MM.1S (cell line): Measurements from ENCODE around the gene TPBGL.

Source experiments
- DNase-seq: peaks from one replicate; pipeline ENCODE4 v3.0.0-alpha.2; 2015
- H2AFZ ChIP-seq: fragments of 300-600 bp; sonication (generic); 2 replicates; pipeline ENCODE4 v1.6.0; 2016; ENCODE audit warnings: antibody characterized with exemption, low read length
- H3F3A ChIP-seq: fragments of 300-600 bp; sonication (generic); 2 replicates; pipeline ENCODE4 v1.6.1; 2016; ENCODE audit warnings: mild to moderate bottlenecking, antibody characterized with exemption, low read length, moderate library complexity, mixed read lengths; ENCODE audit not compliant: insufficient read depth
- H3K27ac ChIP-seq: fragments of 300-600 bp; sonication (generic); 2 replicates; pipeline ENCODE4 v1.5.1; 2016; ENCODE audit warnings: mild to moderate bottlenecking, low read length
- H3K27me3 ChIP-seq: fragments of 300-600 bp; sonication (generic); replicated peaks from 2 replicates; pipeline ENCODE4 v1.6.0; 2016; ENCODE audit warnings: low read length; ENCODE audit not compliant: insufficient read depth
- H3K36me3 ChIP-seq: fragments of 300-600 bp; sonication (generic); replicated peaks from 2 replicates; pipeline ENCODE4 v1.6.1; 2016; ENCODE audit warnings: mild to moderate bottlenecking, low read length, mixed read lengths; ENCODE audit not compliant: insufficient read depth
- H3K4me1 ChIP-seq: fragments of 300-600 bp; sonication (generic); 2 replicates; pipeline ENCODE4 v1.6.1; 2016; ENCODE audit warnings: low read length, mixed read lengths
- H3K4me2 ChIP-seq: fragments of 300-600 bp; sonication (generic); 2 replicates; pipeline ENCODE4 v1.6.0; 2016; ENCODE audit warnings: low read depth, low read length
- H3K4me3 ChIP-seq: fragments of 300-600 bp; sonication (generic); 2 replicates; pipeline ENCODE4 v1.5.1; 2016; ENCODE audit warnings: low read length, mixed read lengths
- H3K79me2 ChIP-seq: fragments of 300-600 bp; sonication (generic); 2 replicates; pipeline ENCODE4 v1.6.1; 2016; ENCODE audit warnings: mixed run types, low read length, mixed read lengths
- H3K9ac ChIP-seq: fragments of 300-600 bp; sonication (generic); 2 replicates; pipeline ENCODE4 v1.6.1; 2016; ENCODE audit warnings: low read length, mixed read lengths
- H3K9me2 ChIP-seq: fragments of 300-600 bp; sonication (generic); replicated peaks from 2 replicates; pipeline ENCODE4 v1.6.1; 2016; ENCODE audit warnings: mild to moderate bottlenecking, low read length, mixed read lengths; ENCODE audit not compliant: insufficient read depth
- H3K9me3 ChIP-seq: fragments of 300-600 bp; sonication (generic); replicated peaks from 2 replicates; pipeline ENCODE4 v1.6.1; 2016; ENCODE audit warnings: mild to moderate bottlenecking, low read length, mixed read lengths; ENCODE audit not compliant: insufficient read depth
- H4K20me1 ChIP-seq: fragments of 300-600 bp; sonication (generic); 2 replicates; pipeline ENCODE4 v1.6.1; 2016; ENCODE audit warnings: mild to moderate bottlenecking, low read length, moderate library complexity, mixed read lengths; ENCODE audit not compliant: insufficient read depth
- CTCF ChIP-seq: fragments of 300-600 bp; sonication (generic); IDR thresholded peaks from 2 replicates; pipeline ENCODE4 v1.5.1; 2016; ENCODE audit warnings: antibody characterized with exemption, low read length, mixed read lengths
- EZH2 ChIP-seq: fragments of 300-600 bp; sonication (generic); optimal IDR thresholded peaks from 2 replicates; pipeline ENCODE3; 2017; ENCODE audit warnings: low read depth, mild to moderate bottlenecking, antibody characterized with exemption, low read length, mixed read lengths
- EZH2phosphoT487 ChIP-seq: fragments of 300-600 bp; sonication (generic); IDR thresholded peaks from 2 replicates; pipeline ENCODE4 v1.6.1; 2018; ENCODE audit warnings: antibody characterized with exemption, low read length

TPBGL gene

GRCh38 chr11:75289919-75290318 is 49.3 kb downstream of the TPBGL start:
- Histone ChIP-seq H2AFZ (no peak overlapping the region), H3K79me2 (no peaks in the 10 kb centered on the region), H3K4me1 (no peaks in the 10 kb centered on the region), H3K4me3 (no peak overlapping the region), H3K27me3 (no peaks in the 10 kb centered on the region), H4K20me1 (no peaks in the 10 kb centered on the region), H3F3A (no peaks in the 10 kb centered on the region), H3K9me3 (no peaks in the 10 kb centered on the region), H3K4me2 (no peak overlapping the region), H3K27ac (no peak overlapping the region), H3K9me2 (no peaks in the 10 kb centered on the region), H3K9ac (no peak overlapping the region), H3K36me3 (no peaks in the 10 kb centered on the region)
- no peak for DNase-seq
- TF ChIP-seq EZH2phosphoT487 = no peak
- TF ChIP-seq CTCF = no peak
- TF ChIP-seq EZH2 = no peak

GRCh38 chr11:75291741-75292140 is 51.2 kb downstream of the TPBGL start:
- no peaks in the 10 kb centered on the region for H3K4me1 ChIP-seq
- H3K79me2 ChIP-seq = no peaks in the 10 kb centered on the region
- no peak overlapping the region for H3K4me2 ChIP-seq

GRCh38 chr11:75292943-75293342 is 52.4 kb downstream of the TPBGL start:
- no peaks in the 10 kb centered on the region for H3K36me3 ChIP-seq
- H3F3A ChIP-seq = no peaks in the 10 kb centered on the region
- no peak overlapping the region for H3K9ac ChIP-seq
- H3K4me2 ChIP-seq = no peak overlapping the region
- H3K27ac ChIP-seq = no peak overlapping the region
- H3K4me3 ChIP-seq = no peak overlapping the region
- no peaks in the 10 kb centered on the region for H3K9me3 ChIP-seq
- no peaks in the 10 kb centered on the region for H3K4me1 ChIP-seq
- no peaks in the 10 kb centered on the region for H3K27me3 ChIP-seq
- TF ChIP-seq EZH2 = no peak
- no peak for DNase-seq
- no peaks in the 10 kb centered on the region for H3K9me2 ChIP-seq
- no peaks in the 10 kb centered on the region for H4K20me1 ChIP-seq
- H2AFZ ChIP-seq = no peak overlapping the region
- H3K79me2 ChIP-seq = no peaks in the 10 kb centered on the region

More at GRCh38 chr11:75291741-75292140, 51.2 kb downstream of the TPBGL start:
- H3K27ac ChIP-seq = no peak overlapping the region
- no peaks in the 10 kb centered on the region for H3K9me2 ChIP-seq
- no peaks in the 10 kb centered on the region for H3K36me3 ChIP-seq
- H2AFZ ChIP-seq = no peak overlapping the region
- H3K9ac ChIP-seq = no peak overlapping the region
- H3K27me3 ChIP-seq = no peaks in the 10 kb centered on the region
- TF ChIP-seq CTCF = no peak
- TF ChIP-seq EZH2 = no peak
- TF ChIP-seq EZH2phosphoT487 = no peak
- H3K9me3 ChIP-seq = no peaks in the 10 kb centered on the region
- DNase-seq = no peak
- H3K4me3 ChIP-seq = no peak overlapping the region
- H3F3A ChIP-seq = no peaks in the 10 kb centered on the region
- no peaks in the 10 kb centered on the region for H4K20me1 ChIP-seq
